EH (cell line): ENCODE data around the gene KLF4.

Source experiments
- DNase-seq: peaks from one replicate; pipeline ENCODE4 v3.0.0-alpha.2; 2015; ENCODE audit warnings: low read depth

KLF4 gene

GRCh38 chr9:107447834-107448233 lies 41.7 kb downstream of the KLF4 start:
- no peak for DNase-seq

GRCh38 chr9:107447081-107447480 lies 42.5 kb downstream of the KLF4 start:
- DNase-seq, result no peak

- no peak for DNase-seq
Observed at GRCh38 chr9:107446491-107446890, 43.1 kb downstream of the KLF4 start.

GRCh38 chr9:107443786-107444185 lies 45.8 kb downstream of the KLF4 start:
- no peak for DNase-seq

DNA sequence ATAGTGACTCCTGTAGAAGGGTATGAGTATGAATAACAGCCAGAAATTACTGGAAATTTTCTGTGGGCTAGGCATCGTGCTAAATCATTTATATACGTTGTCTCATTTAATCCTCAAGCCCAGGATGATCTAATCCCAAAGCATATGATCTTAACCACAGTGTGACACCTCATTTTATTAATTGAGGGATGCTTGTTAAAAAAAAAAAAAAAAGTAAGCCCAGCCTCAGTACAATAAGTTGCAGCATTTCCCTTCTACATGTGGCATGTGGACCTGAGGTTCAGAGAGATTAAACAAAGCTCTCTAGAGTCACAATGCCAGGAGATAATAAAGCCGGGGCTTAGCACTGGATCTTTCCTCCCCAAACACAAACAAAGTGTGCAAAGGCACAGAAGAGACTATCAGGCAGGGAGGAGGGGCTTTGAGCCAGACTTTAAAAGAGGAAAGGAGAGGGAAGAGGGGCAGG lies 49.5 kb downstream of the KLF4 start:
- no peak for DNase-seq

DNA sequence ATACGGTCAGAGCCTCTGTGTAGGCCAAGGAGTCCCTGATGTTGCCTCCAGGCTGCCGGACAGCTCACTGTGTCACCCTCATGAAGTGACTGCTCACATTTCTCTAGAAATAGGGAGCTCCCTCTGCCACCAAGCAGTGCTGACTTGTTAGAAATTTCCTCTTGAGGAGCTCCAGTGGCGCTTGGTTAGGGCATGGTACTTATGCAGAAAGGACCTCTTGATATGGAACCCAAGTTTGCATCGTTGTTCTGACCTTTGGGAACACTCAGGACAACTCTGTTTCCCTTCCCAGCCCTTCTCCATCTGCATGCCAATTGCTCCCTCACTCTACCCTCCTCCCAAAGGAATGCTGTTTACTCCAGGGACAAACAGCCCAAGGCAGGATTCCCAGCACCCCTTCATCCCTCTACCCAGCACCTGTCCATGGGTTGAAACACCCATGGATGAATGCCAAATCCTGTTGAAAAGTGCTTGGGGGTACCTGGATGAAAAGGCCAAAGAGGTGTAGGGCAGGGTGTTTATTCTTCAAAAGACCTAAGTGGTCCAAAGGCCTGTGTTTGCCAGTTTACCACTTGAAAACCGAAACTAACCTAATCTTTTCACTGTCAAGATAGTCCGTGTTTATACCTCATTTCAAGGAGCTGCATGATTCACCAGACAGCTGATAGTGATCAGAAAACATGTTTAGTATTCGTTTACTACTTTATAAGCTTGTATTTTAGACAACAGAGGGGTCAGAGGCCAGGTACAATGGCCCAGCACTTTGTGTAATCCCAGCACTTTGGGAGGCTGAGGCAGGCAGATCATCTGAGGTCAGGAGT lies 51.1 kb downstream of the KLF4 start:
- peak; percentile 13 for DNase-seq

- DNase-seq, result no peak
Observed at GRCh38 chr9:107437716-107438115, 51.9 kb downstream of the KLF4 start.

GRCh38 chr9:107435415-107435814 lies 54.2 kb downstream of the KLF4 start:
- DNase-seq, result no peak
